AG10803 (cell line): ENCODE measurements around the gene ZNF526.

Source experiments
- DNase-seq: peaks from one replicate; pipeline ENCODE4 v3.0.0; 2010; ENCODE audit warnings: low read depth
- H3K4me3 ChIP-seq: 2 replicates; pipeline ENCODE4 v1.5.1; 2011; ENCODE audit warnings: mild to moderate bottlenecking, low read length, control low read depth
- TF ChIP-seq, protein P1 (sequence below): conservative IDR thresholded peaks from 2 replicates; pipeline ENCODE4 v1.5.1; 2011; ENCODE audit warnings: mild to moderate bottlenecking, low read length, control low read depth, inconsistent platforms

ZNF526 gene

DNA sequence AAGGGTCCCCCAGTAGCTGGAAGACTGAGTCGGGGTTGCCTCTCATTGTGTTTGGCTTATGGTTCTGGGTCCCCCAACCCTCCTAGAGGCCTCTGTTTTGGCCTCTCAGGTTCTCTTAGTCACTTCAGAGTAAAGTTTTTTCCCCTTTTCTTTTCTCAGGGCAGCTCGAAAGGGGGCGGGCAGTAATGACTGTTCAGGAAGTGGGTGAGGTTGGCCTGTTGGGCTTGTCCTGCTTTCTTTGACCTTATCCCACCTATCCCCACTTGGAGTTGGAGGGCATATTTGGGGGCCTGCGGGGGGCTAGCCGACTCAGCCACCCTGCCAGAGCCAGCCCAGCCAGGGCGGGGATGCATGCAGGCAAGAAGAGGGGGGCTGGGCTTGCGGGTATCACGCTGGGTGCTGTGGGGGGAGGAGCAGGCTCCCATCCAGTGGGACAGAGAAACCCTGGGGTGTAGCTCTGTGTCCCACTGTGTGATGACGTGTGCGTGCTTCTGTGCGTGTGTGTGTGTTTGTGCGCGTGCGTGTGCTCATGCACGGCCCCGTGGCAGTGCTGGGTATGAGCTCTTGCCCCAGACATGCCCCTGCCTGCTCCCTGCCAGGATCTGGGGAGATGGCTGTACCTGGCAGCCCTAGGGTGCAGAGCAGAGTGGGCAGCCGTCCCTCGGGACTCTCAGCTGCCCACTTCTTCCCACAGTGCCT, 50.4 kb downstream of the ZNF526 start:
- H3K4me3 ChIP-seq = peak overlapping the region; percentile 90
- DNase-seq = peak; percentile 91
- TF ChIP-seq, protein P1, sequence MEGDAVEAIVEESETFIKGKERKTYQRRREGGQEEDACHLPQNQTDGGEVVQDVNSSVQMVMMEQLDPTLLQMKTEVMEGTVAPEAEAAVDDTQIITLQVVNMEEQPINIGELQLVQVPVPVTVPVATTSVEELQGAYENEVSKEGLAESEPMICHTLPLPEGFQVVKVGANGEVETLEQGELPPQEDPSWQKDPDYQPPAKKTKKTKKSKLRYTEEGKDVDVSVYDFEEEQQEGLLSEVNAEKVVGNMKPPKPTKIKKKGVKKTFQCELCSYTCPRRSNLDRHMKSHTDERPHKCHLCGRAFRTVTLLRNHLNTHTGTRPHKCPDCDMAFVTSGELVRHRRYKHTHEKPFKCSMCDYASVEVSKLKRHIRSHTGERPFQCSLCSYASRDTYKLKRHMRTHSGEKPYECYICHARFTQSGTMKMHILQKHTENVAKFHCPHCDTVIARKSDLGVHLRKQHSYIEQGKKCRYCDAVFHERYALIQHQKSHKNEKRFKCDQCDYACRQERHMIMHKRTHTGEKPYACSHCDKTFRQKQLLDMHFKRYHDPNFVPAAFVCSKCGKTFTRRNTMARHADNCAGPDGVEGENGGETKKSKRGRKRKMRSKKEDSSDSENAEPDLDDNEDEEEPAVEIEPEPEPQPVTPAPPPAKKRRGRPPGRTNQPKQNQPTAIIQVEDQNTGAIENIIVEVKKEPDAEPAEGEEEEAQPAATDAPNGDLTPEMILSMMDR = no peak

DNA sequence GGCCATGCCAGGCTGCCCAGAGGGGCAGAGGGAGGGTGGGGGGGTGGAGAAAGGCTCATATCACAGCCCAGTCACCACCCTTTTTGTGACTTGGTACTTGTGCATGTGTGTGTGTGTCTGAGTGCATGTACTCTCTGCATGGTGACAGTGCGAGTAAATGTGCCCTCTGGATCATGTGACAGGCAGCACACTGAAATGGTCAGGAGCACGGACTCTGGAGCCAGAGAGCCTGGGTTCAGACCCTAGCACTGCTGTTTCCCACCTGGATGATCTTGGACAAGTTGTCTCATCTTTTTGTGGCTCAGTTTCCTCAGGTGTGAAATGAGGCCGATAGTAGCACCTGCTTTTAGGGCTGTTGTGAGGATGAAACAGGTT, 50.9 kb downstream of the ZNF526 start:
- H3K4me3 ChIP-seq = peak overlapping the region; percentile 90

DNA sequence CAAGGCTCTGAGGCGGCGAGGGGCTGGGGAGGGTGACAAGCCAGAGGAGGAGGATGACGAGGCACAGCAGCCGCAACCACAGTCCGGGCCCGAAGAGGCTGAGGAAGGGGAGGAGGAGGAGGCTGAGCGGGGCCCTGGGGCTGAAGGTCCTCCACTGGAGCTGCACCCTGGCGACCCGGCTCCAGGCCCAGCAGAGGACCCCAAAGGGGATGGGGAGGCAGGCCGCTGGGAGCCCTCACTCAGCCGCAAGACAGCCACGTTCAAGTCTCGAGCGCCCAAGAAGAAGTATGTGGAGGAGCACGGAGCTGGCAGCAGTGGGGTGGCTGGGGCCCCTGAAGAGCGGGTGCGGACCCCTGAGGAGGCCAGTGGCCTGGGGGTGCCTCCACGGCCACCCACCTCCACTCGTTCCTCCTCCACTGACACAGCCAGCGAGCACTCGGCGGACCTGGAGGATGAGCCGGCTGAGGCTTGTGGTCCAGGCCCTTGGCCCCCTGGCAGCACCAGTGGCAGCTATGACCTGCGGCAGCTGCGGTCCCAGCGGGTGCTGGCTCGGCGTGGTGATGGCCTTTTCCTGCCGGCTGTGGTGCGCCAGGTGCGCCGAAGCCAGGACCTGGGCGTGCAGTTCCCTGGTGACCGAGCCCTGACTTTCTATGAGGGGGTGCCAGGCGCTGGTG, 51.9 kb downstream of the ZNF526 start:
- TF ChIP-seq, protein P1 = no peak
- DNase-seq = no peak
- no peak overlapping the region for H3K4me3 ChIP-seq

More for the DNA sequence above, 50.9 kb downstream of the ZNF526 start:
- TF ChIP-seq, protein P1 = no peak
- DNase-seq = no peak

DNA sequence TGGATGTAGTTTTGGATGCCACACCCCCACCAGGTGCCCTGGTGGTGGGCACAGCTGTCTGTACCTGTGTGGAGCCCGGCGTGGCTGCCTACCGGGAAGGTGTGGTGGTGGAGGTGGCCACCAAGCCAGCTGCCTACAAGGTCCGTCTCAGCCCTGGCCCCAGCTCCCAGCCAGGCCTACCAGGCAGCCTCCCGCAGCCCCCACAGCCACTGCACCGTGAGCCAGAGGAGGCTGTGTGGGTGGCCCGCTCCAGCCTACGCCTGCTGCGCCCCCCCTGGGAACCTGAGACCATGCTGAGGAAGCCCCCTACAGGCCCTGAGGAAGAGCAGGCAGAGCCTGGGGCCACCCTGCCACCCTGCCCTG, 52.4 kb downstream of the ZNF526 start:
- TF ChIP-seq, protein P1 = no peak
- no peak for DNase-seq
- H3K4me3 ChIP-seq = no peak overlapping the region

DNA sequence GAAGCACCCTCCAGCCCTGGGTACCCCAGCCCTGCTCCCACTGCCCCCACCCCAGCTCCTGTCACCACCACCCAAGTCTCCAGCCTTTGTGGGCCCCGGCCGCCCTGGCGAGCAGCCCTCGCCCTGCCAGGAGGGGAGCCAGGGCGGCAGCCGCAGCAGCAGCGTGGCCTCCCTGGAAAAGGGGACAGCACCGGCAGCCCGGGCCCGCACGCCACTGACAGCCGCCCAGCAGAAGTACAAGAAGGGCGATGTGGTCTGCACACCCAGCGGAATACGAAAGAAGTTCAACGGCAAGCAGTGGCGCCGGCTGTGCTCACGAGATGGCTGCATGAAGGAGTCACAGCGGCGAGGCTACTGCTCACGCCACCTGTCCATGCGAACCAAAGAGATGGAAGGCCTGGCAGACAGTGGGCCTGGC, 52.9 kb downstream of the ZNF526 start:
- TF ChIP-seq, protein P1 = no peak
- no peak overlapping the region for H3K4me3 ChIP-seq
- no peak for DNase-seq

DNA sequence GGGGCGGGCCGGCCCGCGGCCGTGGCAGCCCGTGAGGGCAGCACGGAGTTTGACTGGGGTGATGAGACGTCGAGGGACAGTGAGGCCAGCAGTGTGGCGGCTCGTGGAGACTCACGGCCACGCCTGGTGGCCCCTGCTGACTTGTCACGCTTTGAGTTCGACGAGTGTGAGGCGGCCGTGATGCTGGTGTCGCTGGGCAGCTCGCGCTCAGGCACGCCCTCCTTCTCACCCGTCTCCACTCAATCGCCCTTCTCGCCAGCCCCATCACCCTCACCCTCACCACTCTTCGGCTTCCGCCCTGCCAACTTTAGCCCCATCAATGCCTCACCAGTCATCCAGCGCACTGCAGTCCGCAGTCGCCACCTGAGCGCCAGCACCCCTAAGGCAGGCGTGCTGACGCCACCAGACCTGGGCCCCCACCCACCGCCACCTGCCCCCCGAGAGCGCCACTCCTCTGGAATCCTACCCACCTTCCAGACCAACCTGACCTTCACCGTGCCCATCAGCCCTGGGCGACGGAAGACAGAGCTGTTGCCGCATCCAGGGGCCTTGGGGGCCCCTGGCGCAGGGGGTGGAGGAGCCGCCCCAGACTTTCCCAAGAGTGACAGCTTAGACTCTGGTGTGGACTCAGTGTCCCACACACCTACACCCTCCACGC, 53.4 kb downstream of the ZNF526 start:
- H3K4me3 ChIP-seq = no peak overlapping the region
- TF ChIP-seq, protein P1 = no peak
- DNase-seq = no peak
